ENCODE measurements around the gene EED. TPM values are rescaled to one million over a fixed set of nuclear protein-coding genes. Genes with fewer than 3 reads are reported as not detected.

Gene EED
- total RNA-seq, 1 donor from 2014 or later, result 174 TPM

Other genes starting within 250 kb of the EED start
- 193 and 213 TPM in 2 replicates for gene PICALM, start 175.7 kb upstream of the EED start, total RNA-seq
- gene HIKESHI, start 57.5 kb downstream of the EED start, total RNA-seq, result 49.1 and 56.0 TPM in 2 replicates
- gene CCDC81, start 130.1 kb downstream of the EED start, total RNA-seq, result 0.83 and 1.5 TPM in 2 replicates

Data from activated T-helper 2 cell treated with anti-CD3 and anti-CD28 coated beads, Interferon-gamma antibody, Interleukin-2, Interleukin-4, amounts not matched to agents 10 μg/mL and 5 μg/mL and 100 μg/mL, durations not matched to agents 14 hours and 24 hours and 36 hours (primary cell).